GM23248 (cell line): ENCODE results near the gene GPC1. TPM values are rescaled to one million over a fixed set of nuclear protein-coding genes. Genes with fewer than 3 reads are reported as not detected.
A peak's percentile ranks its signal among the peaks of the same experiment; 100 is the strongest.

Source experiments
- DNase-seq: peaks from one replicate; pipeline ENCODE4 v3.0.0-alpha.2; 2015
- H2AFZ ChIP-seq: fragments of 200-600 bp; sonication (generic); 2 replicates; pipeline ENCODE4 v1.6.1; 2016; ENCODE audit warnings: antibody characterized with exemption
- H3F3A ChIP-seq: fragments of 200-600 bp; sonication (generic); 2 replicates; pipeline ENCODE4 v1.6.1; 2016; ENCODE audit warnings: mild to moderate bottlenecking, antibody characterized with exemption, mixed run types; ENCODE audit not compliant: insufficient read depth
- H3K27ac ChIP-seq: fragments of 200-600 bp; sonication (generic); 2 replicates; pipeline ENCODE4 v1.5.1; 2016; ENCODE audit warnings: mild to moderate bottlenecking
- H3K27me3 ChIP-seq: fragments of 200-600 bp; sonication (generic); replicated peaks from 2 replicates; pipeline ENCODE4 v1.6.1; 2016; ENCODE audit warnings: mild to moderate bottlenecking; ENCODE audit not compliant: insufficient read depth
- H3K36me3 ChIP-seq: fragments of 200-600 bp; sonication (generic); 2 replicates; pipeline ENCODE4 v1.6.1; 2016; ENCODE audit warnings: low read depth, mild to moderate bottlenecking
- H3K4me1 ChIP-seq: fragments of 200-600 bp; sonication (generic); 2 replicates; pipeline ENCODE4 v1.6.1; 2016; ENCODE audit warnings: mild to moderate bottlenecking; ENCODE audit not compliant: insufficient read depth
- H3K4me2 ChIP-seq: fragments of 200-600 bp; sonication (generic); one replicate; pipeline ENCODE4 v1.6.1; 2016; ENCODE audit warnings: mild to moderate bottlenecking; ENCODE audit not compliant: unreplicated experiment
- H3K4me3 ChIP-seq: fragments of 200-600 bp; sonication (generic); 2 replicates; pipeline ENCODE4 v1.5.1; 2016; ENCODE audit warnings: mild to moderate bottlenecking
- H3K79me2 ChIP-seq: fragments of 200-600 bp; sonication (generic); 2 replicates; pipeline ENCODE4 v1.6.1; 2016; ENCODE audit warnings: mild to moderate bottlenecking; ENCODE audit not compliant: insufficient read depth
- H3K9ac ChIP-seq: fragments of 200-600 bp; sonication (generic); 2 replicates; pipeline ENCODE4 v1.6.1; 2016; ENCODE audit warnings: mild to moderate bottlenecking
- H3K9me2 ChIP-seq: fragments of 200-600 bp; sonication (generic); 2 replicates; pipeline ENCODE4 v1.6.1; 2016; ENCODE audit warnings: mixed run types, mild to moderate bottlenecking, moderate library complexity; ENCODE audit not compliant: insufficient read depth
- H3K9me3 ChIP-seq: fragments of 200-600 bp; sonication (generic); one replicate; pipeline ENCODE4 v1.6.1; 2017; ENCODE audit warnings: low read depth
- H4K20me1 ChIP-seq: fragments of 200-600 bp; sonication (generic); 2 replicates; pipeline ENCODE4 v1.6.0; 2016; ENCODE audit not compliant: insufficient read depth
- EZH2 ChIP-seq: fragments of 200-600 bp; sonication (generic); IDR thresholded peaks from 2 replicates; pipeline ENCODE4 v1.6.1; 2018; ENCODE audit warnings: antibody characterized with exemption, mild to moderate bottlenecking; ENCODE audit not compliant: insufficient read depth, poor library complexity, severe bottlenecking
- EZH2phosphoT487 ChIP-seq: fragments of 200-600 bp; sonication (generic); IDR thresholded peaks from 2 replicates; pipeline ENCODE4 v1.6.1; 2018; ENCODE audit warnings: antibody characterized with exemption, moderate library complexity, mild to moderate bottlenecking, low read depth; ENCODE audit not compliant: insufficient read depth
- WGBS, 2 experiments: methylation state at CpG; one replicate each; pipeline ENCODE4 v1.1.6; 2015 to 2017; ENCODE audit warnings: low lambda C conversion rate in 2 of 2, low coverage in 1 of 2; ENCODE audit errors: missing lambda C conversion rate in 2 of 2; 5-methylcytosine and 5-hydroxymethylcytosine counted together
- in situ Hi-C: fragments of 300-500 bp; cut with MboI; formaldehyde crosslinking; loops from 2 replicates; pipeline ENCODE4 v1.15.0; 2020
- polyA plus RNA-seq: library from polyadenylated mRNA; unstranded; fragments of >200 nt; fragmentation: Nextera tagmentation; extraction: Ambion mirVana; gene quantifications from 2 replicates; pipeline ENCODE4 v1.2.1, GENCODE V29; 2016
- total RNA-seq: library from RNA; depleted of rRNA; stranded (reverse); fragments of >200 nt; shearing (Covaris generic); gene quantifications from 2 replicates; pipeline ENCODE4 v1.2.3, GENCODE V29; 2014

Gene GPC1
- total and polyA plus RNA-seq, 2 experiments from 2014 or later = 66.4 to 88.2 TPM

- H3K9me2 ChIP-seq = no peaks in the 10 kb centered on the region
Measured at GRCh38 chr2:240441326-240441992, 6.0 kb downstream of the GPC1 start.

GRCh38 chr2:240441993-240442411, 6.5 kb downstream of the GPC1 start:
- no peaks in the 10 kb centered on the region for H3K27me3 ChIP-seq
- WGBS, 2 experiments = 93 to 94% methylated on average over 5 to 17 of the region's 17 CpGs
- DNase-seq = no peak
- no peaks in the 10 kb centered on the region for H3K9me2 ChIP-seq
- no peaks in the 10 kb centered on the region for H3K4me1 ChIP-seq
- no peak overlapping the region for H3K9ac ChIP-seq
- TF ChIP-seq EZH2phosphoT487 = no peak
- no peak overlapping the region for H3K4me2 ChIP-seq
- no peak overlapping the region for H3K4me3 ChIP-seq
- H3K79me2 ChIP-seq = peaks cover 54% of the 10 kb centered on the region
- no peaks in the 10 kb centered on the region for H3F3A ChIP-seq
- H3K27ac ChIP-seq = no peak overlapping the region
- in situ Hi-C loops = no loop called here
- no peaks in the 10 kb centered on the region for H4K20me1 ChIP-seq
- no peaks in the 10 kb centered on the region for H3K36me3 ChIP-seq
- no peaks in the 10 kb centered on the region for H3K9me3 ChIP-seq
- no peak overlapping the region for H2AFZ ChIP-seq

More at GRCh38 chr2:240441326-240441992, 6.0 kb downstream of the GPC1 start:
- Histone ChIP-seq H4K20me1 (no peaks in the 10 kb centered on the region), H3K9me3 (no peaks in the 10 kb centered on the region), H3K4me2 (no peak overlapping the region), H3K9ac (no peak overlapping the region), H3F3A (no peaks in the 10 kb centered on the region), H3K36me3 (no peaks in the 10 kb centered on the region), H3K4me3 (no peak overlapping the region), H3K27ac (no peak overlapping the region), H3K4me1 (no peaks in the 10 kb centered on the region), H3K27me3 (no peaks in the 10 kb centered on the region), H2AFZ (no peak overlapping the region), H3K79me2 (peaks cover 60% of the 10 kb centered on the region)
- in situ Hi-C loops = no loop called here
- no peak for DNase-seq
- WGBS, 2 experiments = 93% methylated on average over 23 to 25 of the region's 27 CpGs
- TF ChIP-seq EZH2phosphoT487 = no peak
- TF ChIP-seq EZH2 = no peak

GRCh38 chr2:240442891-240443715, 7.6 kb downstream of the GPC1 start:
- no peak overlapping the region for H3K9ac ChIP-seq
- no peaks in the 10 kb centered on the region for H4K20me1 ChIP-seq
- no peak for TF ChIP-seq EZH2phosphoT487
- no peak for TF ChIP-seq EZH2
- no peaks in the 10 kb centered on the region for H3F3A ChIP-seq
- H3K79me2 ChIP-seq = peaks cover 43% of the 10 kb centered on the region
- H3K27me3 ChIP-seq = no peaks in the 10 kb centered on the region
- no peak overlapping the region for H3K4me3 ChIP-seq
- no peaks in the 10 kb centered on the region for H3K36me3 ChIP-seq
- H3K9me3 ChIP-seq = no peaks in the 10 kb centered on the region
- in situ Hi-C loops = no loop called here
- H3K9me2 ChIP-seq = no peaks in the 10 kb centered on the region
- no peak for DNase-seq
- H3K4me1 ChIP-seq = no peaks in the 10 kb centered on the region
- WGBS, 2 experiments = 92 to 95% methylated on average over 22 to 23 of the region's 25 CpGs
- no peak overlapping the region for H2AFZ ChIP-seq
- H3K4me2 ChIP-seq = no peak overlapping the region
- H3K27ac ChIP-seq = no peak overlapping the region

GRCh38 chr2:240443891-240444301, 8.4 kb downstream of the GPC1 start:
- no peak overlapping the region for H3K27ac ChIP-seq
- peaks cover 36% of the 10 kb centered on the region for H3K79me2 ChIP-seq
- no peaks in the 10 kb centered on the region for H3K36me3 ChIP-seq
- DNase-seq = peak; percentile 18
- no peaks in the 10 kb centered on the region for H3K9me2 ChIP-seq
- TF ChIP-seq EZH2 (no peak), EZH2phosphoT487 (no peak)
- no peaks in the 10 kb centered on the region for H3K27me3 ChIP-seq
- no peaks in the 10 kb centered on the region for H4K20me1 ChIP-seq
- no peaks in the 10 kb centered on the region for H3K4me1 ChIP-seq
- in situ Hi-C loops = no loop called here
- no peak overlapping the region for H2AFZ ChIP-seq
- H3K4me3 ChIP-seq = no peak overlapping the region
- WGBS, 2 experiments = 90 to 94% methylated on average over 13 to 16 of the region's 17 CpGs
- H3K9me3 ChIP-seq = no peaks in the 10 kb centered on the region
- H3F3A ChIP-seq = no peaks in the 10 kb centered on the region
- no peak overlapping the region for H3K9ac ChIP-seq
- H3K4me2 ChIP-seq = no peak overlapping the region
